ENCODE measurements around the gene PRSS16. TPM values are rescaled to one million over a fixed set of nuclear protein-coding genes. Genes with fewer than 3 reads are reported as not detected.

PRSS16 gene
- total RNA-seq, 2 donors from 2014 or later: 21.8 to 29.8 TPM

GRCh38 chr6:27281105-27281539, 33.6 kb downstream of the PRSS16 start:
- no peaks in the 10 kb centered on the region for H3K36me3 ChIP-seq
- no peak for TF ChIP-seq CTCF (IDR thresholded peaks at IDR 0.05)
- H3K9me3 ChIP-seq: no peaks in the 10 kb centered on the region
- intact Hi-C loops (cut with DNase I): no loop called here
- H3K27me3 ChIP-seq: peaks cover 40% of the 10 kb centered on the region
- H3K4me1 ChIP-seq: no peaks in the 10 kb centered on the region
- H3K9ac ChIP-seq (ENCODE audit: low read depth in 2 of 2, low read length in 2 of 2): no peak overlapping the region
- H3K4me3 ChIP-seq: no peak overlapping the region
- DNase-seq: no peak
- no peak overlapping the region for H3K27ac ChIP-seq

- Histone ChIP-seq H3K27me3 (peaks cover 36% of the 10 kb centered on the region), H3K9ac (ENCODE audit: low read depth in 2 of 2, low read length in 2 of 2) (no peak overlapping the region), H3K9me3 (no peaks in the 10 kb centered on the region), H3K27ac (no peak overlapping the region), H3K4me1 (no peaks in the 10 kb centered on the region), H3K36me3 (no peaks in the 10 kb centered on the region), H3K4me3 (no peak overlapping the region)
- no peak for TF ChIP-seq CTCF (IDR thresholded peaks at IDR 0.05)
- intact Hi-C loops (cut with DNase I): no loop called here
- no peak for DNase-seq
These were observed 34.1 kb downstream of the PRSS16 start for GRCh38 chr6:27281569-27281968.

GRCh38 chr6:27283279-27283678, 35.8 kb downstream of the PRSS16 start:
- Histone ChIP-seq H3K36me3 (no peaks in the 10 kb centered on the region), H3K27ac (no peak overlapping the region), H3K27me3 (peaks cover 51% of the 10 kb centered on the region), H3K4me1 (no peaks in the 10 kb centered on the region), H3K9ac (ENCODE audit: low read depth in 2 of 2, low read length in 2 of 2) (no peak overlapping the region), H3K9me3 (no peaks in the 10 kb centered on the region), H3K4me3 (no peak overlapping the region)
- intact Hi-C loops (cut with DNase I): no loop called here
- no peak for DNase-seq
- no peak for TF ChIP-seq CTCF (IDR thresholded peaks at IDR 0.05)

GRCh38 chr6:27286141-27286540, 38.6 kb downstream of the PRSS16 start:
- Histone ChIP-seq H3K36me3 (no peaks in the 10 kb centered on the region), H3K27ac (no peak overlapping the region), H3K4me3 (no peak overlapping the region), H3K27me3 (peaks cover 70% of the 10 kb centered on the region), H3K9ac (ENCODE audit: low read depth in 2 of 2, low read length in 2 of 2) (no peak overlapping the region), H3K9me3 (no peaks in the 10 kb centered on the region), H3K4me1 (no peaks in the 10 kb centered on the region)
- no peak for TF ChIP-seq CTCF (IDR thresholded peaks at IDR 0.05)
- no peak for DNase-seq
- intact Hi-C loops (cut with DNase I): no loop called here

- Histone ChIP-seq H3K36me3 (no peaks in the 10 kb centered on the region), H3K9ac (ENCODE audit: low read depth in 2 of 2, low read length in 2 of 2) (no peak overlapping the region), H3K27me3 (peaks cover 67% of the 10 kb centered on the region), H3K4me1 (no peaks in the 10 kb centered on the region), H3K9me3 (no peaks in the 10 kb centered on the region), H3K27ac (no peak overlapping the region), H3K4me3 (no peak overlapping the region)
- intact Hi-C loops (cut with DNase I): no loop called here
- no peak for TF ChIP-seq CTCF (IDR thresholded peaks at IDR 0.05)
- no peak for DNase-seq
These were observed 40.2 kb downstream of the PRSS16 start for GRCh38 chr6:27287751-27288135.
